Nephron (organoid): ENCODE measurements around the gene ABCA7.
A peak's percentile ranks its signal among the peaks of the same experiment; 100 is the strongest.

Source experiments
- H3K27ac Mint-ChIP-seq, 3 experiments: 2 replicates each; pipeline ENCODE4 v1.8.0; 2020; ENCODE audit warnings: mixed read lengths in 3 of 3, mild to moderate bottlenecking in 2 of 3, moderate library complexity in 1 of 3
- H3K27me3 Mint-ChIP-seq: 2 replicates; pipeline ENCODE4 v1.8.0; 2021; ENCODE audit warnings: low read depth, mild to moderate bottlenecking, moderate library complexity, mixed read lengths
- H3K36me3 Mint-ChIP-seq: 2 replicates; pipeline ENCODE4 v1.8.0; 2020; ENCODE audit warnings: low read depth, mixed read lengths
- H3K4me1 Mint-ChIP-seq: 2 replicates; pipeline ENCODE4 v1.8.0; 2020; ENCODE audit warnings: mixed read lengths
- H3K4me3 Mint-ChIP-seq, 3 experiments: 2 replicates each; pipeline ENCODE4 v1.8.0; 2020; ENCODE audit warnings: mild to moderate bottlenecking in 3 of 3, mixed read lengths in 3 of 3, moderate library complexity in 2 of 3
- H3K9me3 Mint-ChIP-seq: 2 replicates; pipeline ENCODE4 v1.8.0; 2020; ENCODE audit warnings: mixed read lengths
- CTCF ChIP-seq, 3 experiments: fragments of 200-600 bp; sonication (generic); IDR thresholded peaks; one replicate each; pipeline ENCODE4 v1.5.0; 2021; ENCODE audit warnings: antibody characterized with exemption in 3 of 3; ENCODE audit not compliant: unreplicated experiment in 3 of 3

Gene ABCA7

GRCh38 chr19:1081301-1082164, 41.6 kb downstream of the ABCA7 start:
- no peaks in the 10 kb centered on the region for H3K9me3 Mint-ChIP-seq
- H3K4me3 Mint-ChIP-seq = peak overlapping the region in 1 of 3 experiments; percentile 29
- no peak for TF ChIP-seq CTCF (IDR thresholded peaks at IDR 0.05; ENCODE audit: unreplicated experiment in 3 of 3)
- H3K36me3 Mint-ChIP-seq = peaks cover 3% of the 10 kb centered on the region
- peaks cover 6% of the 10 kb centered on the region for H3K4me1 Mint-ChIP-seq
- H3K27me3 Mint-ChIP-seq = no peaks in the 10 kb centered on the region
- no peak overlapping the region for H3K27ac Mint-ChIP-seq

DNA sequence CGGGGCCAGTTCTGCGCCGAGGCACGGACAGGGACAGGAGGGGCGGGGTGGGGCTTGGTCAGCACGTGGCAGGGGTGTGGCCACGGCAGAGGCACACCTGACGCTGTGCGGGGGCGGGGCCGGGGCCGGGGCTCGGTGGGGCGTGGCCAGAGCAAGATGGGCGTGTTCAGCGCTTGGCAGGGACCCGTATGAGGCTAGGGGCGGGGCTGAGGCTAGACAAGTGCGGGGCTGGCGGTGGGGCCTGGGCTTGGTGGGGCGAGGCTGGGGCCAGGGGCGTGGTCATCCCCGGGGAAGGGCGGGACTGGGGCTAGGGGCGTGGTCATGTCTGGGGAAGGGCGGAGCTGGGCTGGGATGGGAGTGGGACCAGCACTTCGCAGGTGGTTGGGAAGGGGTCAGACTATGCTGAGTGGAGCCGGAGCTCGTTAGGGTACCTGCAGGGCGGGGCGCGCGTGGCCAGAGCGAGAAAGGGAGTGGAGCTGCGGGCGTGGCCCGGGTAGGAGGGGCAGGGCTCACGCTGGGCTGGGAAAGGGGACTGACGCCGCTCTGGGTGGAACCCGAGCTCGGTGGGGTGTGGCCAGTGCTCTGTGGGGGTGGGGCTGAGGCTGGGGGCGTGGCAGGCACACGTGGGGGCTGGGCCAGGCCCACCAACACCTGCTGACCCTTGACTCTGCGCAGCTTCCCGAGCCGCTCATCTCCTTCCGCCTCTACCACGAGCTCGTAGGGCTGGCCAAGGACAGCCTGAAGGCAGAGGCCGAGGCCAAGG, 42.4 kb downstream of the ABCA7 start:
- TF ChIP-seq CTCF (IDR thresholded peaks at IDR 0.05; ENCODE audit: unreplicated experiment in 3 of 3) = no peak
- H3K9me3 Mint-ChIP-seq = no peaks in the 10 kb centered on the region
- peak overlapping the region; percentile 62 to 79 (median 75) for H3K4me3 Mint-ChIP-seq
- H3K27me3 Mint-ChIP-seq = no peaks in the 10 kb centered on the region
- peaks cover 6% of the 10 kb centered on the region for H3K4me1 Mint-ChIP-seq
- H3K27ac Mint-ChIP-seq = no peak overlapping the region
- peaks cover 3% of the 10 kb centered on the region for H3K36me3 Mint-ChIP-seq

DNA sequence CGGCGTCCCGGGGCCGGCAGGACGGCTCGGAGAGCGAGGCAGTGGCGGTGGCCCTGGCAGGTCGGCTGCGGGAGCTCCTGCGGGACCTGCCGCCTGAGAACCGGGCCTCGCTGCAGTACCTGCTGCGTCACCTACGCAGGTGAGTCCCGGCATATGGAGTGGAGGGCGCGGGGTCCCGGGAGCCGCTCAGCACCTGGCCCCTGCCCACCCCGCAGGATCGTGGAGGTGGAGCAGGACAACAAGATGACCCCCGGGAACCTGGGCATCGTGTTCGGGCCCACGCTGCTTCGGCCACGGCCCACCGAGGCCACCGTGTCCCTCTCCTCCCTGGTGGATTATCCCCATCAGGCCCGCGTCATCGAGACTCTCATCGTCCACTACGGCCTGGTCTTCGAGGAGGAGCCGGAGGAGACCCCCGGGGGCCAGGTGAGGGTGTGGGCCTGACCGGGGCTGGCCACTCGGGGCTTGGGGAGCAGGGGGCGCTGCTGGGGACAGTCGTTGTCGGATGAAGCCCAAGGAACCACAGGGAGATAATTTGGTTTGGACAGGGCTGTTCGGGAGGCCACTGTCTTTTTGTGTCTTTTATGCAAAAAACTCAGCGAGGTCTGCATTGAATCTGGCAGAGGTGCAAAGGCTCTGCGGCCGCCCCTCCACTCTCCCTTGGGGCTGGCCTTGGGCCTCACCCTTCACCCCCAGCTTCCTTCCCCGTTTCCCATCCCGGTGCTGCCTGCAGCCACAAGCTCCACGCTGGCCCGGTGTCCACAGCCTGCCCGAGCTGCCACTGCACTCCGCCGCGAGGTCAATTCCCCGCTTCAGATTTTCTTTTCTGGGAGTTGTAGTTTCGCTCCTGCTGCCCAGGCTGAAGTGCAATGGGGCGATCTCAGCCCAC, 43.3 kb downstream of the ABCA7 start:
- TF ChIP-seq CTCF (IDR thresholded peaks at IDR 0.05; ENCODE audit: unreplicated experiment in 3 of 3) = no peak
- Mint-ChIP-seq H3K27ac (no peak overlapping the region), H3K4me3 (peak overlapping the region in 1 of 3 experiments; percentile 61), H3K9me3 (no peaks in the 10 kb centered on the region), H3K36me3 (peaks cover 9% of the 10 kb centered on the region), H3K27me3 (no peaks in the 10 kb centered on the region), H3K4me1 (peaks cover 11% of the 10 kb centered on the region)

GRCh38 chr19:1084024-1084868, 44.3 kb downstream of the ABCA7 start:
- H3K4me3 Mint-ChIP-seq = peak overlapping the region; percentile 42 to 66 (median 61)
- H3K27me3 Mint-ChIP-seq = no peaks in the 10 kb centered on the region
- H3K36me3 Mint-ChIP-seq = peaks cover 9% of the 10 kb centered on the region
- no peaks in the 10 kb centered on the region for H3K9me3 Mint-ChIP-seq
- peaks cover 11% of the 10 kb centered on the region for H3K4me1 Mint-ChIP-seq
- TF ChIP-seq CTCF (IDR thresholded peaks at IDR 0.05; ENCODE audit: unreplicated experiment in 3 of 3) = no peak
- H3K27ac Mint-ChIP-seq = peak overlapping the region in 1 of 3 experiments; percentile 40

DNA sequence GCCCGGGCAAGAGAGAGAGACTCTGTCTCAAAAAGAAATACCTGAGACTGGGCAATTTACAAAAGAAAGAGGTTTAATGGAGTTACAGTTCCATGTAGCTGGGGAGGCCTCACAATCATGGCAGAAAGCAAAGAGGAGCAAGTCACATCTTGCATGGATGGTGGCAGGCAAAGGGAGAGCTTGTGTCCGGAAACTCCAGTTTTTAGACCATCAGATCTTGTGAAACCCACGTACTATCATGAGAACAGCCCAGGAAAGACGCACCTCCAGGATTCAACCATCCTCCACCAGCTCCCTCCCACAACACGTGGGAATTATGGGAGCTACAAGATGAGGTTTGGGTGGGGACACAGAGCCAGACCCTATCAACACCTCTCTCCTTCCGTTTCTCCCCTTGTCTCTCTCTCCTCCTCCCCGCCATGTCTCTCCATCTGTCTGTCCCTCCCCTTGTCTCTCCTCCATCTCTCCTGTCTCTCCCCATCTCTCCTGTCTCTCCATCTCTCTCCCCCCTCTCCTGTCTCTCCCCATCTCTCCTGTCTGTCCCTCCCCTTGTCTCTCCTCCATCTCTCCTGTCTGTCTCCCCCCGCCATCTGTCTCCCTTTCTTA, 45.2 kb downstream of the ABCA7 start:
- H3K36me3 Mint-ChIP-seq = peaks cover 9% of the 10 kb centered on the region
- peaks cover 11% of the 10 kb centered on the region for H3K4me1 Mint-ChIP-seq
- H3K27ac Mint-ChIP-seq = peak overlapping the region in 1 of 3 experiments; percentile 15
- no peaks in the 10 kb centered on the region for H3K27me3 Mint-ChIP-seq
- H3K9me3 Mint-ChIP-seq = no peaks in the 10 kb centered on the region
- TF ChIP-seq CTCF (IDR thresholded peaks at IDR 0.05; ENCODE audit: unreplicated experiment in 3 of 3) = no peak
- peak overlapping the region in 1 of 3 experiments; percentile 32 for H3K4me3 Mint-ChIP-seq
